HuH-7 (cell line): ENCODE measurements around the gene RARS1.
"Not testable (repeated sequence)": the region's sequence is repeated elsewhere in the genome, so short reads cannot be mapped to it uniquely, and the experiment has no call there.

ENCODE experiments used
- DNase-seq: peaks from one replicate; pipeline ENCODE4 v3.0.0; 2011; ENCODE audit warnings: low spot score

The RARS1 gene

DNA sequence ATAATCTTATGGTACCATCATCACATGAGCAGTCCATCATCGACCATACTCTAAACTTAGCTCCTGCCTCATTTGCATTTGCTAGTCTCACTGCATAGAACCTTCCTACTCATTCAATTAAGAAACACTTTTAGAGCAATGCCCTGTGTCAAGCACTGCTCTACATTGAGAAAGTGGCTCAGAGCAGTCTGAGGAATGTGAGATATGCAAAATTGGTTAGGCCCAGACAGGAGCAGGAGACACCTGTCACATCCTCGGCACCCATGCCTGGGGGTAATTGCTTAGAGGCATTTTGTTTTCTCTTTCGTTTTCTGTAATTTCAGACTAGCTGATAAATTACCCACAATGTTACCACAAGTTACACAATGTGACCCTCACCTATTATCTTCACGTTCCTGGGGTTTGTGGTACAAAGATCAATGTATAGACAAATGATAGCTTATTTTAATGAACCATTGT, 4.9 kb upstream of the RARS1 start:
- DNase-seq, result no peak

GRCh38 chr5:168482361-168482760, 3.9 kb upstream of the RARS1 start:
- DNase-seq, result no peak

DNA sequence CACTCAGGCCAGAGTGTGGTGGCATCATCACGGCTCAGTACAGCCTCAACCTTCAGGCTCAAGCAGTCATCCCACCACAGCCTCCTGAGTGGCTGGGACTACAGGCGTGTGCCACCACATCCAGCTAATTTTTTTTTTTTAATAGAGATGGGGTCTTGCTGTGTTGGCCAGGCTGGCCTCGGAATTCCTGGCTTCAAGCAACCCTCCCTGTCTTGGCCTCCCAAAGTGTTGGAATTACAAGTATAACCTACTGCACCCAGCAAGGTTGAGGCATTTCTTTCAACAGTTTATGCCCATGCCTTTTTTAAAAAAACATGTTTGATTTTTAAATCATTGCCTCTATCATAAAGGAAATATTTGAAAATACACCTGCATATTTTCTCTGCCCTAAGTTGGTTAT, 2.8 kb downstream of the RARS1 start:
- DNase-seq, result no peak

- DNase-seq, result no peak
Observed at GRCh38 chr5:168494057-168494555, 7.8 kb downstream of the RARS1 start.

GRCh38 chr5:168502563-168503237, 16.4 kb downstream of the RARS1 start:
- DNase-seq, result no peak

- DNase-seq, result no peak
Observed at GRCh38 chr5:168513861-168514428, 27.7 kb downstream of the RARS1 start.

- peak; percentile 48 for DNase-seq
Observed at GRCh38 chr5:168525856-168526255, 39.6 kb downstream of the RARS1 start.

GRCh38 chr5:168527756-168528295, 41.6 kb downstream of the RARS1 start:
- no peak for DNase-seq

DNA sequence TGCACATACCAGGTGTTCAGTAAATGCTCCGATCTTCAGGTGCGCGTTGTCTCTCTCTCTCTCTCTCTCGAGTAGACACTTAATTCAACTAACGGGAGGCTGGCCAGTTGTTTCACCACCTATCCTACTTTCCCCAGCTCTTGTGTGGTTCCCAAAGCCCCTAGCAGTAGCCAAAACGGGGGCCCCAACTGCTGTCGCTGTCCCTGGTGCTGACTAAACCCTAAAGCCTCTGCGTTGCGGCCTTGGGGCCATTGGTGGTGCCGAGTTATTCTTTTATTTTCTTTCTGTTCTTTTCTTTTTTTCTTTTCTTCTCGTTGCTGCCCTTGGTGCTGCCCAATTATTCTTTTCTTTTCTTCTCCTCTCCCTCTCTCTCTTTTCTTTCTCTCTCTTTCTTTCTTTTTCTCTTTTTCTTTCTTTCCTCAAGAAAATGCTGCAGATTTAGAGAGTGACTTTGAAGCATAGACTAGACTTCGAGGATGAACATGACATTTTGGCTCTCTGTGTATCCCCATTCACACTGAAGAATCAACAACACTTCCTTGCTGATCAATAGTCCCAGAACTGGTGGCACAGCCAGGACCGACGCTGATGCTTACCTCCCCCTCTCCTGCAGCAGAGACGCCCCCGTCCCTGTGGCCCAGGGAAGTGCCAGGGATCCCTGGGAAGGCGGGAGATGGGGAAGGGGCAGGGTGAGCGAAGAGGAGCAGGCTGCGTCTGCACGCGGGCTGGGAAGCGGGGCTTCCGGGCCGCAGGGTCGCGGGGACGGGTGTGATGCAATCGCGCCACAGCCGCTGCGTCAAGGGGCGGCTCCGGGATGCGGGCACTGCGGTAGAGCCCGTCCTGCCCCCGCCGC, 42.5 kb downstream of the RARS1 start, which contains the start of gene FBLL1:
Gene FBLL1, plus strand, starts transcription at position 785 of the 853 bp plus-strand sequence. CDS start 200 bp downstream, outside the sequence.
- peak; percentile 35 for DNase-seq

GRCh38 chr5:168529374-168530234, 43.3 kb downstream of the RARS1 start:
- no peak for DNase-seq

DNA sequence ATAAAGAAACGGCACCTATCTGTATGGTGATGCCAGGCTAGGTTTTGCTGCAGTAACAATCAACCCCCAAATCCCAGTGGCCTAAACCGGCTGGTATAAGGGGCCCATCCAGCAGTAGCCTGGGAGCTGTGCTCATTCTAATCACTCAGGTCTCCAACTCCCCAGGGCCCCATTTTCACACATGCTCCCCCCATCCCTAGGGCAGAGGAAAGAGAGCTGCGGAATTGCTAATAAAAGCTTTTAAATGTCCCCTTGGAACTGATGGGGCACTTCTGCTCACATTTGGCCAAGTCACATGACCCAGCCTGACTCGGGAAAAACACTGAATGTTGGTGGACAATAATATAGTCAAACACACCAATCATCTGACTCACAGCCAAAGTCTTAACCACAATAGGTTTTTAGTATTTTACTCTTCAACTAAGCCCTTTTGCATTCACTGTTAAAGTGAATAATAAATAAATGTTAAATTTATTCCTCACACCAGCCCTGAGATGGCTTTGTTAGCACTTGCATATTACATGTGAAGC, 44.4 kb downstream of the RARS1 start:
- DNase-seq, result no peak

DNA sequence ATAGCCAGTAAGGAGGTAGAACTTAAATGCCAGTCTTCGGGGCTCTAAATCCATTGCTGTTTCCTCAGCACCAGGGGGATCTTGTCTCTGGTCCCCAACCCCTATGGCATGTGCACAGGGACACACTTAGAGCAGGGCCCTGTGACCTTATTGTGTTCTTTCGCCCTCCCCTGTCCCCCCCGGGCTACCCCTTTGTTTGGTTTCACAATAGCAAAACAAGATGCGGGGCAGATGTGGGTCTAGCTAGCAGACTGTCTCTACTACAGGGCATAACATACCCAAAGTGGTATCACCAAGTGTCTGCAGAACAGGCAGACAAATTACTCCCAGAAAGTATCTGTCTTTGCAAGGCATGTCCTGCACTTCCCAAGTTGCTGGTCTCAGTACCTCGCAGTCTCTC, 44.9 kb downstream of the RARS1 start:
- no peak for DNase-seq

- no peak for DNase-seq
Observed at GRCh38 chr5:168531987-168532864, 46.0 kb downstream of the RARS1 start.

GRCh38 chr5:168534351-168534750, 48.1 kb downstream of the RARS1 start:
- DNase-seq, result not testable (repeated sequence)

DNA sequence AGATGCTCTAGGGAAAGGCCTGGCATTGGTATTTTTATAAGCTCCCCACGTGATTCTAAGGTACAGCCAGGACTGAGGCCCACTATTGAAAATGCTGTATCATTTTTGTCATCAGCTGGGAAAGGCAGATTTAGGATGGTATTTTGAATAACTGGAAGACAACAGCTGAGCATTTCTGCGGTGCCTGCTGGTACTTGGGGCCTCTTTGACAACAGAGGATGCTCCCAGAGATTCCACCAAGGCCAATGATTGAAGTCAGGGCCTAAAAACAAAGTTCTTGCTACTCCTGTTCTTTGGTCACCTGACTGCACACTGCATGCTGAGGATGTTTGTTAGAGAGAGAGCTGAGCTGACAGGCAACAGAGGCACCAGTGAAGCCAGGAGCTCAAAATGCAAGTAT, 50.9 kb downstream of the RARS1 start:
- no peak for DNase-seq

GRCh38 chr5:168549554-168549953, 63.3 kb downstream of the RARS1 start:
- DNase-seq, result no peak

DNA sequence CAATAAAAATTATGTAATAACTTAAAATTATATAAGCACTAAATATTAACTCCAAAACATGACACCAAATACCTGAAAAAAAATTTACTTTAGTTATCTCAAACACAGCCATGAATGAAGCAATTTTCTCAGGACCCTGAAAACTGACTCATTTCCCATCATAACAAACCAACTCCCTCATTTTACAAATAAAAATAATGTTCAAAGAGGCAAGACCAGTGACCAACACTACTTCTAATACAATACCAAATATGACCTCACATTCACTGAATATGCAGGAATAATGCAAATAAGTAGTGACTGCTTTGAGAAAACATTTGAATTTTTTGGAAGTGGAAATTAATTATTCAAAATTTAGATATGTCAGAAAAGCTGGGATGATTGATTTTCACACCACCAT, 64.4 kb downstream of the RARS1 start:
- no peak for DNase-seq

- DNase-seq, result no peak
Observed at GRCh38 chr5:168552146-168552545, 65.9 kb downstream of the RARS1 start.

GRCh38 chr5:168553377-168554130, 67.3 kb downstream of the RARS1 start:
- no peak for DNase-seq
